Measurements from ENCODE around the gene AGPAT2. TPM values are rescaled to one million over a fixed set of nuclear protein-coding genes. Genes with fewer than 3 reads are reported as not detected.

Gene AGPAT2
- total RNA-seq, 1 donor from 2014 or later: 53.8 TPM

- intact Hi-C loops (cut with micrococcal nuclease): no loop called here
- DNase-seq (no peak), ATAC-seq (no peak)
These were observed 9.2 kb downstream of the AGPAT2 start for GRCh38 chr9:136678034-136678433.

DNA sequence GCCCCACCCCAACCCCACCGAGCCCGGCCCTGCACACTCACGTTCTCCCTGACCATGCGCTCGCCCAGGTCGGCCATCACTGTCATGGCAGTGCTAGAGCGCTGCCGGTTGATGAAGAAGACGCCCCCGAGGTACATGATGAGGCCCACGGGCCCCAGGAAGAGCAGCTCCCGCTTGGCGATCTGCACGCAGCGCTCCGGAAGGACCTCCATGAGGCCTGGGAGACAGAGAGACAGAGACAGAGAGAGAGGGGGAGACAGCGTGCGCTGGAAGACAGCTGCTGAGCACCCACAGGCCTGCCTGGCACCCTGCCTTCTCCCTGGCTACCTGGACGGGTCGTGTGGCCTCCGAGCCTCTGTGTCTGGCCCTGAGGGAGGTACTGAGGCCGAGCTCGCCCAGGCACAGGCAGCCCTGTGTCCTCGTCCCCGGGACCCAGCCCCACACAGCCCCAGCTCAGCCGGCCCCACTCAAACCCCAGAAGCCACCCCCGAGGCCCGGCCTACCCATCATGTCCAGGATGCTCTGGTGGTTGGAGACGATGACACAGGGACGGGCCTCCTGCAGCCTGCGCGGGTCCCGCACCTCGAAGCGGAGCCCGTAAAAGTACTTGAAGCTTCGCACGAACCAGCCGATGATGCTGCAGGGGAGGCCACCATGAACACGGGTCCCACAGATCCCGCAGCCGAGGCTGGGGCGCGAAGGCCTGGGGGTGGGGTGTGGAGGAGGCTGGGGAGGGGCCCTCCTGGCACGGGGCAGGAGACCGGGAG is 10.2 kb downstream of the AGPAT2 start:
- DNase-seq (no peak), ATAC-seq (no peak)
- intact Hi-C loops (cut with micrococcal nuclease): no loop called here

DNA sequence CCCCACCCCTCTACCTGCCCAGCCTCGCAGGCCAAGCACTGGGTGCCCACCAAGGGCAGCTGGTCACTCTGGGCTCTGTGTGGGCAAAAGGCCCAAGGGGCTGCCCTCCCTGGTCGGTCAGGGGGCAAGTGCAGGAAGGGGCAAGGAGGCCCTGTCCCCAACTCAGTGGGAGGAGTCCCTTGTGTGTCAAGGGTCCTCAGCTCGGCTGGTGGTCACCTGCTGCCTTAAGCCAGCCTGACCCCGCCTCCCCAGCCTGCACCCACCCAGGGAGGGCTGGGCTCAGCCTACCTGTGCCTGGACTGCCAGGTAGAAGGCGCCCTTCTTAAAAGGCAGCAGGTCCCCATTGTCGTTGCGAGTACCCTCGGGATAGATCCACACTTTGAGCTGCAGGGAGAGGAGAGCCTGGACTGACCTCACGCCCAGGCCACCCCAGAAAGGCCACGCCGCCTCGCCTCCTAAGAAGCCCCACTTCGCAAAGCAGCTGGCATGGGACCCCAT is 10.9 kb downstream of the AGPAT2 start:
- no peak for DNase-seq
- no peak for ATAC-seq
- intact Hi-C loops (cut with micrococcal nuclease): no loop called here

GRCh38 chr9:136675477-136676296 is 11.6 kb downstream of the AGPAT2 start:
- ATAC-seq (no peak), DNase-seq (no peak)
- intact Hi-C loops (cut with micrococcal nuclease): no loop called here

GRCh38 chr9:136674786-136675349 is 12.4 kb downstream of the AGPAT2 start:
- intact Hi-C loops (cut with micrococcal nuclease): no loop called here
- ATAC-seq: peak; percentile 8
- DNase-seq: no peak

GRCh38 chr9:136673975-136674785 is 13.1 kb downstream of the AGPAT2 start:
- intact Hi-C loops (cut with micrococcal nuclease): no loop called here
- ATAC-seq: no peak

DNA sequence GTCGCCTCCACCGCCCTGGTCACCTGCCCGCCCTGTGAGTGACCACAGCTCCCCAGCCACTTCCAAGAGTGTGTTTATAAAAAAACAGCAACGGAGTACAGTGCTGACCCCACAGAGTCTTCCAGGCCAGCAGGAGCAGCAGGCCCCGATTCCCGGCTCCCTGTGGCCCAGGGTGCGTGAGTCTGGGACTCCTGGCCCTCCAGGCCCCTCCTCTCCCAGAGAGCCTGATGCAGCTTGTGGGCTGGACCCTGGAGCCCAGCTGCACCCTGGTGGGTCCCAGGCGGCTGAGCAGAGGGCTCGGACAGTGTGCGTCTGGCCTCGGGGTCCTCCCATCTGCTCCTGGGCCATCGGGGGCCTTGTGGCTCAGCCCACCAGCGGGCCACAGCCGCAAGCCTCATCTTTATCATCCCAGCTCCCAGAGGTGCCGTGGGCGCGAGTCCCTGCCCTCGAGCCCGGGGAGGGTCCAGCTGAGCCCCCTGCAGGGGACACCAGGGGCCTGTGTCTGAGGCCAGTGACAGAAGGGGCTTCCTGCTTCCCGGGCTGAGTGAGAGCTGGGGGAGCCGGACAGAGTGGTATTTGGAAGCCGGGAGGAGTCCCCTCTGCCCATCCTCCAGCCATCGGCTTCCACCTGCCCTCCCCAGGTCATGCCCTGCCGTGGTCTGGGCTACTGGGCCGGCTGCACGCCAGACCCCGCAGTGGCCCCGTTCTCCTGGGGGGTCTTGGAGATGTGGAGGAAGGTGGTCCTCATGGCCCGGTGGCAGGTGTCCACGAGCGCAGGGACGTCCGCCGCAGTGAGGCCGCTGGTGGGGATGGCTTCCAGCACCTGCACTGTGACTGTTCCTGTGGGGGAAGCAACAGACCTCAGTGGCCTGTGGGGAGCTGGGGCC is 13.9 kb downstream of the AGPAT2 start:
- peak; percentile 4 for ATAC-seq
- no peak for DNase-seq
- intact Hi-C loops (cut with micrococcal nuclease): no loop called here

More at GRCh38 chr9:136673975-136674785, 13.1 kb downstream of the AGPAT2 start:
- no peak for DNase-seq

DNA sequence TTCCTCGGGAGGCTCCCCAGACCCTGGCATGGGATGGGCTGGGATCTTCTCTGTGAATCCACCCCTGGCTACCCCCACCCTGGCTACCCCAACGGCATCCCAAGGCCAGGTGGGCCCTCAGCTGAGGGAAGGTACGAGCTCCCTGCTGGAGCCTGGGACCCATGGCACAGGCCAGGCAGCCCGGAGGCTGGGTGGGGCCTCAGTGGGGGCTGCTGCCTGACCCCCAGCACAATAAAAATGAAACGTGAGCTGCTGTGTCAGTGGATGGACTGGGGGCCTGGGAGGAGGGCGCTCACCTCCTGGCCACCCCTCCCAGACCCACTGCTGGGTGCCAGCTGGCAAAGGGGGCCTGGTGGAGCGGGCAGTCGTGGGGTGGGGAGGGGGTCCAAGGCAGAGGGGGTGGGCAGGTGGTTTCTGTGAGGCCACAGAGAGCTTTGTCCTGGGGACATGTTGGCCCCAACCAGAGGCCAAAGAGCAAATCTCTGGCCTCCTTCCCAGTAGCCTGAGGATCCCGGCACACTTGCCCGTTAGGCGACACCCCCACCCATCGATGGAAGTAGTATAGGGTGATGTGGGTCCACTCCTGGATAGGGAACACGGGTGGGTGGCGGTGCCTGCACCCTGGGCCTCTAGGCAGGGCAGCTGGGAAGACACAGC is 14.7 kb downstream of the AGPAT2 start:
- no peak for ATAC-seq
- intact Hi-C loops (cut with micrococcal nuclease): no loop called here

DNA sequence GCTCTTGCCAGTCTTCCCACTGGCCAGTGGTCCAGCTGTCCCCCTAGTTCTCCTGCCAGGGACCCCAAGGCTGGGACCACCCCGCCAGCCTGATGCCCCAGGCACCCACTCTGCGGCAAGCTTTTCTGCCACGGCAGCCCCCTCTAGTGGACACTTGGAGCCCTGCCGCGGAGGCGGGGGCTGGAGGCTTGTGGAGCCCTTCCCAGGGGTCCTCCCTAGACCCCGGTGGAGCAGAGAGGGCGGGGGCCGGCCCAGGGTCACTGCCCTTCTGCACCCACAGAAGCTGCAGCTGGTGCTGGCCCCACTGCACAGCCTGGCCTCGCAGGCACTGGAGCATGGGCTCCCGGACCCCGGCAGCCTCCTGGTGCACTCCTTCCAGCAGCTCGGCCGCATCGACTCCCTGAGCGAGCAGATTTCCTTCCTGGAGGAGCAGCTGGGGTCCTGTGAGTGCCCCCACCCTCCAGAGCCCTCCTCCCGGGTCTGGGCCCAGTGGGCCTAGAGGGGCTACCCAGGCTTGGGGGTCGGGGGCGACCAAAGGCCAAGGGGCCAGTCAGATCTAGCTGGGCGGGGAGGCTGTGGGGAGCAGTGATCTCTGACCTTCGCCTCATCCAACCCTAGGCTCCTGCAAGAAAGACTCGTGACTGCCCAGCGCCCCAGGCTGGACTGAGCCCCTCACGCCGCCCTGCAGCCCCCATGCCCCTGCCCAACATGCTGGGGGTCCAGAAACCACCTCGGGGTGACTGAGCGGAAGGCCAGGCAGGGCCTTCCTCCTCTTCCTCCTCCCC is 15.4 kb downstream of the AGPAT2 start:
- DNase-seq (peak; percentile 69), ATAC-seq (peak; percentile 23)
- intact Hi-C loops (cut with micrococcal nuclease): no loop called here

More for the DNA sequence above, 14.7 kb downstream of the AGPAT2 start:
- no peak for DNase-seq

DNA sequence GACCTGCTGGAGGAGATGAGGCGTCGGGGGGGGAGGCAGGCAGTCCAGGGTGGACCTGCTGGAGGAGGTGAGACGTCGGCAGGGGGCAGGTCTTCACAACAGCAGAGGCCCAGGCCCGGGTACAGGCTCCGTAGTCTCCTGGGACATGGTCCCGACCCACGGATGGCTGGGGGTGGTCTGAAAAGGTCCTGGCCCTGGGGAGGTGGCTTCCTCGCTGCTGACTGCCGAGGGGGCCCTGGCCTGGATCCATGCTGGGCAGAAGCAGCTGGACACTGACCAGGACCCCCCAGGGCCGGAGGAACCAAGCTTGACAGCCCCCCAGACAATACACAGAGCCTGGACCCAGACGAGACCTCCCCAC is 16.0 kb downstream of the AGPAT2 start:
- intact Hi-C loops (cut with micrococcal nuclease): no loop called here
- DNase-seq (no peak), ATAC-seq (no peak)

- intact Hi-C loops (cut with micrococcal nuclease): no loop called here
- DNase-seq (no peak), ATAC-seq (no peak)
These were observed 16.5 kb downstream of the AGPAT2 start for GRCh38 chr9:136670576-136671253.

DNA sequence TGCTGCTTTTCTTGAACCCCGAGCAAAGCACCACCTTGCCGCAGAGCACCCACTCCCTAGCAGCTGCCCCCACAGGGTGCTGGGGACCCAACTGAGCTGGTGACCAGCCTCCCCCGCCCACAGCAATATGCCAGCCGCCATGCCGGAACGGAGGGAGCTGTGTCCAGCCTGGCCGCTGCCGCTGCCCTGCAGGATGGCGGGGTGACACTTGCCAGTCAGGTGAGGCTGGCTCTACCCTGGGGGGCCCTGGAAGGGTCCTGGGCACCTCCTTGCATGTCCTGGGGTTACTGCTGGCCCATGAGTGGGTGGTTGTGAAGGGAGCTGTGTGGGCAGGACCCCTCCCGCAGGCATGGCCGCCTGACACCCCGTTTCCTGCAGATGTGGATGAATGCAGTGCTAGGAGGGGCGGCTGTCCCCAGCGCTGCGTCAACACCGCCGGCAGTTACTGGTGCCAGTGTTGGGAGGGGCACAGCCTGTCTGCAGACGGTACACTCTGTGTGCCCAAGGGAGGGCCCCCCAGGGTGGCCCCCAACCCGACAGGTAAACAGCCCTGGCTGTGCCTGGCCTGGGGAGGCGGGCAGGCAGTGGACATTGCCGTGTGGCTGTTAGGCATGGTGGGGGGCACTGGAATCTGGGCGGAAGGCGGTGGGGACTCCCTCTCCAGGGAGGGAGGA is 17.3 kb downstream of the AGPAT2 start:
- ATAC-seq: no peak
- intact Hi-C loops (cut with micrococcal nuclease): no loop called here

GRCh38 chr9:136668983-136669790 is 18.1 kb downstream of the AGPAT2 start:
- DNase-seq (no peak), ATAC-seq (no peak)
- intact Hi-C loops (cut with micrococcal nuclease): no loop called here

More for the DNA sequence above, 17.3 kb downstream of the AGPAT2 start:
- no peak for DNase-seq

DNA sequence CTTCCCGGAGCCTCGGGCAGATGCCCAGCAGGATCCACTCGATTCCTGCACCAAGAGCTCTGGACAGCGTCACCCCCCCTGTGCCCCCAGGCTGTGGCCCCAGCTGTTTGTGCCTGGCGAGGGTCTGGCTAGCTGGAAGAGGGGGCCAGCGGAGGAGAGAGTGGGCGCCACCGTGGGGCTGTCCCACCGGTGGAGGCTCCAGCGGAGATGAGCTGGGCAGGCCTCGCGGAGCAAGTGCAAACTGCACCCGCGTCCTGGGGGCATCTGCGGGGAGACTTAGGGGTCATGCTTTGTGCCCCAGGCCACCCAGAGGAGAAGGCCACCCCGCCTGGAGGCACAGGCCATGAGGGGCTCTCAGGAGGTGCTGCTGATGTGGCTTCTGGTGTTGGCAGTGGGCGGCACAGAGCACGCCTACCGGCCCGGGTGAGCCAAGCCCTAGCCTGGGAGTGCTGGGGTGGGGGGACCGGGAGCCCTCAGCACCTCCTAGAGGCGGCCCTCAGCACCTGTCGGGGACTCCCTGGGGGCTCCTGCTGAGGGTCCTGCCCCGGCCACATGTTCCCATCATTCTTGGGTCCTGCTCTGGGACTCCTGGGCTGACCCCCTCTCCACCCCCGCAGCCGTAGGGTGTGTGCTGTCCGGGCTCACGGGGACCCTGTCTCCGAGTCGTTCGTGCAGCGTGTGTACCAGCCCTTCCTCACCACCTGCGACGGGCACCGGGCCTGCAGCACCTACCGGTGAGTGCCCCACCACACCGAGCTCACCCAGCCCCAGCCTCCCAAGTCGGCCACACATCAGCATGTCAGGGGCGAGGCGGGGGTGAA is 19.1 kb downstream of the AGPAT2 start:
- ATAC-seq: no peak
- no peak for DNase-seq
- intact Hi-C loops (cut with micrococcal nuclease): no loop called here

All from left ventricle myocardium superior (tissue), 1 donor.